IMR-90 (cell line): ENCODE data around the gene USH2A. TPM values are rescaled to one million over a fixed set of nuclear protein-coding genes. Genes with fewer than 3 reads are reported as not detected.

Experiments used
- ATAC-seq: fragments of 200-7000 bp; cut with Tn5 transposase; 2 replicates; pipeline ENCODE4 v1.9.1; 2020; ENCODE audit warnings: low read depth, mild to moderate bottlenecking, moderate library complexity
- BruUV-seq: library from RNA; stranded (reverse); fragments of 400-500 nt; replicated peaks from 2 replicates; lab custom pipeline; 2021; lab: Mats Ljungman, UMichigan
- CTCF ChIA-PET: fragments of 300-600 bp; formaldehyde crosslinking; extraction: SDS; loops from one replicate; lab custom pipeline; 2021; ENCODE audit warnings: antibody characterized with exemption; lab: Yijun Ruan, JAX
- POLR2A ChIA-PET: fragments of 300-600 bp; sonication (Branson Sonifier 250); formaldehyde crosslinking; loops from one replicate; lab custom pipeline; 2022; ENCODE audit warnings: antibody characterized with exemption; ENCODE audit not compliant: unreplicated experiment; lab: Charles Lee
- DNase-seq: peaks from one replicate; pipeline ENCODE4 v3.0.0; 2013
- H2AFZ ChIP-seq: replicated peaks from 2 replicates; pipeline ENCODE3; 2013; ENCODE audit warnings: low read length, mild to moderate bottlenecking; ENCODE audit not compliant: poor library complexity
- H2AK5ac ChIP-seq: 2 replicates; pipeline ENCODE4 v1.6.1; 2013; ENCODE audit warnings: low read depth, low read length, inconsistent platforms
- H2AK9ac ChIP-seq: replicated peaks from 2 replicates; pipeline ENCODE3; 2013; ENCODE audit warnings: mild to moderate bottlenecking, low read depth, low read length, moderate library complexity; ENCODE audit not compliant: poor library complexity
- H2BK120ac ChIP-seq: 2 replicates; pipeline ENCODE4 v1.6.1; 2013; ENCODE audit warnings: low read depth, low read length, inconsistent platforms
- H2BK15ac ChIP-seq: 3 replicates; pipeline ENCODE4 v1.6.1; 2013; ENCODE audit warnings: low read depth, low read length, inconsistent platforms
- H2BK20ac ChIP-seq: 2 replicates; pipeline ENCODE4 v1.6.1; 2013; ENCODE audit warnings: low read depth, mild to moderate bottlenecking, inconsistent platforms, low read length, moderate library complexity
- H2BK5ac ChIP-seq: 2 replicates; pipeline ENCODE4 v1.6.1; 2013; ENCODE audit warnings: mild to moderate bottlenecking, low read depth, low read length, inconsistent platforms; ENCODE audit not compliant: poor library complexity, severe bottlenecking
- H3K14ac ChIP-seq: replicated peaks from 2 replicates; pipeline ENCODE4 v1.6.1; 2013; ENCODE audit warnings: low read depth, low read length, inconsistent platforms
- H3K18ac ChIP-seq: 2 replicates; pipeline ENCODE4 v1.6.1; 2013; ENCODE audit warnings: low read depth, low read length, control low read depth
- H3K23ac ChIP-seq: 2 replicates; pipeline ENCODE4 v1.6.1; 2013; ENCODE audit warnings: low read depth, low read length, inconsistent platforms
- H3K27ac ChIP-seq: 2 replicates; pipeline ENCODE4 v1.5.1; 2013; ENCODE audit warnings: mild to moderate bottlenecking, control low read depth, low read length; ENCODE audit not compliant: insufficient read depth
- H3K27me3 ChIP-seq: 2 replicates; pipeline ENCODE4 v1.6.1; 2013; ENCODE audit warnings: low read length; ENCODE audit not compliant: control insufficient read depth, insufficient read depth
- H3K36me3 ChIP-seq: 2 replicates; pipeline ENCODE4 v1.6.1; 2013; ENCODE audit warnings: low read length, mixed read lengths; ENCODE audit not compliant: control insufficient read depth, insufficient read depth
- H3K4ac ChIP-seq: 2 replicates; pipeline ENCODE4 v1.6.1; 2013; ENCODE audit warnings: low read depth, low read length, inconsistent platforms
- H3K4me1 ChIP-seq: 2 replicates; pipeline ENCODE4 v1.6.1; 2013; ENCODE audit warnings: low read length, mixed read lengths; ENCODE audit not compliant: control insufficient read depth, insufficient read depth
- H3K4me2 ChIP-seq: 2 replicates; pipeline ENCODE4 v1.6.1; 2013; ENCODE audit warnings: low read depth, mild to moderate bottlenecking, control low read depth, low read length, moderate library complexity
- H3K4me3 ChIP-seq: 2 replicates; pipeline ENCODE4 v1.5.1; 2013; ENCODE audit warnings: low read depth, mild to moderate bottlenecking, control low read depth, low read length, moderate library complexity; ENCODE audit not compliant: insufficient read depth
- H3K56ac ChIP-seq: 2 replicates; pipeline ENCODE4 v1.6.1; 2013; ENCODE audit warnings: low read length, inconsistent platforms; ENCODE audit not compliant: insufficient read depth; ENCODE audit errors: extremely low read depth
- H3K79me1 ChIP-seq, 2 experiments: 2 replicates each; pipeline ENCODE4 v1.6.1; 2013; ENCODE audit warnings: low read length in 2 of 2, inconsistent platforms in 1 of 2, low read depth in 1 of 2
- H3K9ac ChIP-seq: 2 replicates; pipeline ENCODE4 v1.6.1; 2013; ENCODE audit warnings: low read depth, low read length, control low read depth
- H3K9me1 ChIP-seq: 2 replicates; pipeline ENCODE4 v1.6.1; 2013; ENCODE audit warnings: low read length, inconsistent platforms; ENCODE audit not compliant: insufficient read depth
- H3K9me3 ChIP-seq: 2 replicates; pipeline ENCODE4 v1.6.1; 2013; ENCODE audit warnings: low read length; ENCODE audit not compliant: control insufficient read depth, insufficient read depth
- H4K20me1 ChIP-seq: 2 replicates; pipeline ENCODE4 v1.6.1; 2013; ENCODE audit warnings: low read length, inconsistent platforms; ENCODE audit not compliant: insufficient read depth
- H4K5ac ChIP-seq: 2 replicates; pipeline ENCODE4 v1.6.1; 2013; ENCODE audit warnings: mild to moderate bottlenecking, low read depth, low read length, control low read depth
- H4K8ac ChIP-seq, 2 experiments: 2 replicates each; pipeline ENCODE4 v1.6.1; 2013; ENCODE audit warnings: low read depth in 2 of 2, low read length in 2 of 2, control low read depth in 1 of 2, inconsistent platforms in 1 of 2
- H4K91ac ChIP-seq: 2 replicates; pipeline ENCODE4 v1.6.1; 2013; ENCODE audit warnings: low read depth, low read length, inconsistent platforms; ENCODE audit not compliant: insufficient read depth
- FOS ChIP-seq: fragments of 150-350 bp; IDR thresholded peaks from 2 replicates; pipeline ENCODE4 v1.6.1; 2016; ENCODE audit warnings: low read depth, low read length
- WGBS, 2 experiments: methylation state at CpG; one replicate each; pipeline versions ENCODE4 v1.1.5 to v1.1.7; 2013; ENCODE audit warnings: missing lambda C conversion rate in 2 of 2; ENCODE audit not compliant: insufficient read length in 1 of 2; ENCODE audit errors: extremely low coverage in 2 of 2; 5-methylcytosine and 5-hydroxymethylcytosine counted together
- dilution Hi-C: fragments of 300-500 bp; cut with HindIII; formaldehyde crosslinking; loops from one replicate; pipeline ENCODE4 v1.14.3; 2018; ENCODE audit warnings: low sequenced_read_pairs; ENCODE audit not compliant: unreplicated experiment
- in situ Hi-C: fragments of 300-500 bp; cut with MboI; formaldehyde crosslinking; loops from 3 replicates; pipeline ENCODE4 v1.14.3; 2019; ENCODE audit warnings: low sequenced_read_pairs, inconsistent platforms, mixed read lengths
- intact Hi-C: fragments of 100-400 bp; cut with micrococcal nuclease; formaldehyde crosslinking; loops from 2 replicates; pipeline ENCODE4 v1.10.0; 2022
- polyA plus RNA-seq, 3 experiments: library from polyadenylated mRNA; depleted of rRNA; stranded (reverse); fragments of >200 nt; gene quantifications; 2 replicates each; pipeline ENCODE4 v1.2.3, GENCODE V29; 2012; ENCODE audit warnings: low replicate concordance in 1 of 3
- total RNA-seq: library from RNA; depleted of rRNA; stranded (reverse); fragments of >200 nt; gene quantifications from 2 replicates; pipeline ENCODE4 v1.2.3, GENCODE V29; 2012

The USH2A gene
- total and polyA plus RNA-seq, 2 of the 4 experiments (the other 2 are of a cell fraction), result under 0.01 to 0.02 TPM

- no peak overlapping the region for H3K14ac ChIP-seq
- no peak overlapping the region for H2AK9ac ChIP-seq
- no peak overlapping the region for H3K4ac ChIP-seq
- no peak overlapping the region for H4K8ac ChIP-seq
- no peaks in the 10 kb centered on the region for H3K36me3 ChIP-seq
- no TSS peak for BruUV-seq
- H3K9me3 ChIP-seq, result no peaks in the 10 kb centered on the region; the same call in 1 of the 2 replicates
- H3K9ac ChIP-seq, result no peak overlapping the region
- WGBS, 2 experiments, result no CpG with 5 or more reads among the region's 1 CpG
- H3K79me1 ChIP-seq, result no peaks in the 10 kb centered on the region
- 0 out of 2 replicates have a peak overlapping the region, but pooled peaks have one; percentile 44 for H2BK120ac ChIP-seq
- no peak overlapping the region for H4K91ac ChIP-seq
- no peak overlapping the region for H2AFZ ChIP-seq
- ChIA-PET POLR2A (no interaction called here), CTCF (no interaction called here)
- no peak overlapping the region for H3K4me3 ChIP-seq
- H4K20me1 ChIP-seq, result no peaks in the 10 kb centered on the region
- no peak overlapping the region for H2AK5ac ChIP-seq
- TF ChIP-seq FOS, result no peak
- H2BK15ac ChIP-seq, result no peak overlapping the region
- no peak overlapping the region for H3K27ac ChIP-seq
- peaks cover 7% of the 10 kb centered on the region; the same call in 1 of the 2 replicates for H3K4me1 ChIP-seq
- no peak for DNase-seq
- dilution Hi-C loops (no loop called here), in situ Hi-C loops (no loop called here), intact Hi-C loops (no loop called here)
- H3K56ac ChIP-seq, result no peak overlapping the region
- H3K4me2 ChIP-seq, result no peak overlapping the region
- no peaks in the 10 kb centered on the region; the same call in 1 of the 2 replicates for H3K9me1 ChIP-seq
- H3K23ac ChIP-seq, result no peak overlapping the region
- no peak overlapping the region; the same call in 1 of the 2 replicates for H4K5ac ChIP-seq
- peak overlapping the region; percentile 89 for H3K18ac ChIP-seq
- no peak for ATAC-seq
- H2BK20ac ChIP-seq, result 0 out of 2 replicates have a peak overlapping the region, but pooled peaks have one; percentile 66
- H2BK5ac ChIP-seq, result peak overlapping the region; percentile 81
- no peaks in the 10 kb centered on the region for H3K27me3 ChIP-seq
These were observed 391.0 kb downstream of the USH2A start for GRCh38 chr1:216032284-216032683.
